C4-2B (cell line): Measurements from ENCODE around the gene ROGDI.

ENCODE experiments used
- ZFX ChIP-seq: fragments of 450-650 bp; IDR thresholded peaks from 2 replicates; pipeline ENCODE4 v1.6.1; 2017
- TF ChIP-seq, protein P1 (sequence below): fragments of 450-650 bp; conservative IDR thresholded peaks from 2 replicates; pipeline ENCODE4 v1.5.1; 2017; ENCODE audit warnings: mild to moderate bottlenecking

DNA sequence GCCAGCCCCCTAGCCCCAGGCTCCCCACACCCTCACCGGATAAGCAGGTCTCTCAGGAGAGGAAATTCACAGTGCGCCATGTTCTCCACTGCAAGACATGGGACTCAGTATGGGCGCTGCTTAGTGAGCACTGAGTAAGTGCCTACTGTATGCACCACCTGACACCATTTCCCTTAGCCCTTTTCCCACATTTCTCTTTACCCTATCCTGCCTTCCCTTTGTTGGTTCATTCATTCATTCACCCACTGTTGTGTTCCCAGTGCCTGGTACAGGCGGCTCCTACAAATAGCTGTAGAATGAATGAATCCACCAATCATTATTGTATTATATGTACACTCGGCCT lies 24.4 kb downstream of the ROGDI start:
- TF ChIP-seq, protein P1, sequence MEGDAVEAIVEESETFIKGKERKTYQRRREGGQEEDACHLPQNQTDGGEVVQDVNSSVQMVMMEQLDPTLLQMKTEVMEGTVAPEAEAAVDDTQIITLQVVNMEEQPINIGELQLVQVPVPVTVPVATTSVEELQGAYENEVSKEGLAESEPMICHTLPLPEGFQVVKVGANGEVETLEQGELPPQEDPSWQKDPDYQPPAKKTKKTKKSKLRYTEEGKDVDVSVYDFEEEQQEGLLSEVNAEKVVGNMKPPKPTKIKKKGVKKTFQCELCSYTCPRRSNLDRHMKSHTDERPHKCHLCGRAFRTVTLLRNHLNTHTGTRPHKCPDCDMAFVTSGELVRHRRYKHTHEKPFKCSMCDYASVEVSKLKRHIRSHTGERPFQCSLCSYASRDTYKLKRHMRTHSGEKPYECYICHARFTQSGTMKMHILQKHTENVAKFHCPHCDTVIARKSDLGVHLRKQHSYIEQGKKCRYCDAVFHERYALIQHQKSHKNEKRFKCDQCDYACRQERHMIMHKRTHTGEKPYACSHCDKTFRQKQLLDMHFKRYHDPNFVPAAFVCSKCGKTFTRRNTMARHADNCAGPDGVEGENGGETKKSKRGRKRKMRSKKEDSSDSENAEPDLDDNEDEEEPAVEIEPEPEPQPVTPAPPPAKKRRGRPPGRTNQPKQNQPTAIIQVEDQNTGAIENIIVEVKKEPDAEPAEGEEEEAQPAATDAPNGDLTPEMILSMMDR: no peak
- TF ChIP-seq ZFX: no peak
